IMR-90 (cell line): ENCODE results near the gene MARCHF6. TPM values are rescaled to one million over a fixed set of nuclear protein-coding genes. Genes with fewer than 3 reads are reported as not detected.

Experiments
- ATAC-seq: fragments of 200-7000 bp; cut with Tn5 transposase; 2 replicates; pipeline ENCODE4 v1.9.1; 2020; ENCODE audit warnings: low read depth, mild to moderate bottlenecking, moderate library complexity
- BruUV-seq: library from RNA; stranded (reverse); fragments of 400-500 nt; replicated peaks from 2 replicates; lab custom pipeline; 2021; lab: Mats Ljungman, UMichigan
- CTCF ChIA-PET: fragments of 300-600 bp; formaldehyde crosslinking; extraction: SDS; loops from one replicate; lab custom pipeline; 2021; ENCODE audit warnings: antibody characterized with exemption; lab: Yijun Ruan, JAX
- POLR2A ChIA-PET: fragments of 300-600 bp; sonication (Branson Sonifier 250); formaldehyde crosslinking; loops from one replicate; lab custom pipeline; 2022; ENCODE audit warnings: antibody characterized with exemption; ENCODE audit not compliant: unreplicated experiment; lab: Charles Lee
- DNase-seq: peaks from one replicate; pipeline ENCODE4 v3.0.0; 2013
- H2AFZ ChIP-seq: replicated peaks from 2 replicates; pipeline ENCODE3; 2013; ENCODE audit warnings: low read length, mild to moderate bottlenecking; ENCODE audit not compliant: poor library complexity
- H2AK5ac ChIP-seq: 2 replicates; pipeline ENCODE4 v1.6.1; 2013; ENCODE audit warnings: low read depth, low read length, inconsistent platforms
- H2AK9ac ChIP-seq: replicated peaks from 2 replicates; pipeline ENCODE3; 2013; ENCODE audit warnings: mild to moderate bottlenecking, low read depth, low read length, moderate library complexity; ENCODE audit not compliant: poor library complexity
- H2BK120ac ChIP-seq: 2 replicates; pipeline ENCODE4 v1.6.1; 2013; ENCODE audit warnings: low read depth, low read length, inconsistent platforms
- H2BK15ac ChIP-seq: 3 replicates; pipeline ENCODE4 v1.6.1; 2013; ENCODE audit warnings: low read depth, low read length, inconsistent platforms
- H2BK20ac ChIP-seq: 2 replicates; pipeline ENCODE4 v1.6.1; 2013; ENCODE audit warnings: low read depth, mild to moderate bottlenecking, inconsistent platforms, low read length, moderate library complexity
- H2BK5ac ChIP-seq: 2 replicates; pipeline ENCODE4 v1.6.1; 2013; ENCODE audit warnings: mild to moderate bottlenecking, low read depth, low read length, inconsistent platforms; ENCODE audit not compliant: poor library complexity, severe bottlenecking
- H3K14ac ChIP-seq: replicated peaks from 2 replicates; pipeline ENCODE4 v1.6.1; 2013; ENCODE audit warnings: low read depth, low read length, inconsistent platforms
- H3K18ac ChIP-seq: 2 replicates; pipeline ENCODE4 v1.6.1; 2013; ENCODE audit warnings: low read depth, low read length, control low read depth
- H3K23ac ChIP-seq: 2 replicates; pipeline ENCODE4 v1.6.1; 2013; ENCODE audit warnings: low read depth, low read length, inconsistent platforms
- H3K27ac ChIP-seq: 2 replicates; pipeline ENCODE4 v1.5.1; 2013; ENCODE audit warnings: mild to moderate bottlenecking, control low read depth, low read length; ENCODE audit not compliant: insufficient read depth
- H3K27me3 ChIP-seq: 2 replicates; pipeline ENCODE4 v1.6.1; 2013; ENCODE audit warnings: low read length; ENCODE audit not compliant: control insufficient read depth, insufficient read depth
- H3K36me3 ChIP-seq: 2 replicates; pipeline ENCODE4 v1.6.1; 2013; ENCODE audit warnings: low read length, mixed read lengths; ENCODE audit not compliant: control insufficient read depth, insufficient read depth
- H3K4ac ChIP-seq: 2 replicates; pipeline ENCODE4 v1.6.1; 2013; ENCODE audit warnings: low read depth, low read length, inconsistent platforms
- H3K4me1 ChIP-seq: 2 replicates; pipeline ENCODE4 v1.6.1; 2013; ENCODE audit warnings: low read length, mixed read lengths; ENCODE audit not compliant: control insufficient read depth, insufficient read depth
- H3K4me2 ChIP-seq: 2 replicates; pipeline ENCODE4 v1.6.1; 2013; ENCODE audit warnings: low read depth, mild to moderate bottlenecking, control low read depth, low read length, moderate library complexity
- H3K4me3 ChIP-seq: 2 replicates; pipeline ENCODE4 v1.5.1; 2013; ENCODE audit warnings: low read depth, mild to moderate bottlenecking, control low read depth, low read length, moderate library complexity; ENCODE audit not compliant: insufficient read depth
- H3K56ac ChIP-seq: 2 replicates; pipeline ENCODE4 v1.6.1; 2013; ENCODE audit warnings: low read length, inconsistent platforms; ENCODE audit not compliant: insufficient read depth; ENCODE audit errors: extremely low read depth
- H3K79me1 ChIP-seq, 2 experiments: 2 replicates each; pipeline ENCODE4 v1.6.1; 2013; ENCODE audit warnings: low read length in 2 of 2, inconsistent platforms in 1 of 2, low read depth in 1 of 2
- H3K9ac ChIP-seq: 2 replicates; pipeline ENCODE4 v1.6.1; 2013; ENCODE audit warnings: low read depth, low read length, control low read depth
- H3K9me1 ChIP-seq: 2 replicates; pipeline ENCODE4 v1.6.1; 2013; ENCODE audit warnings: low read length, inconsistent platforms; ENCODE audit not compliant: insufficient read depth
- H3K9me3 ChIP-seq: 2 replicates; pipeline ENCODE4 v1.6.1; 2013; ENCODE audit warnings: low read length; ENCODE audit not compliant: control insufficient read depth, insufficient read depth
- H4K20me1 ChIP-seq: 2 replicates; pipeline ENCODE4 v1.6.1; 2013; ENCODE audit warnings: low read length, inconsistent platforms; ENCODE audit not compliant: insufficient read depth
- H4K5ac ChIP-seq: 2 replicates; pipeline ENCODE4 v1.6.1; 2013; ENCODE audit warnings: mild to moderate bottlenecking, low read depth, low read length, control low read depth
- H4K8ac ChIP-seq, 2 experiments: 2 replicates each; pipeline ENCODE4 v1.6.1; 2013; ENCODE audit warnings: low read depth in 2 of 2, low read length in 2 of 2, control low read depth in 1 of 2, inconsistent platforms in 1 of 2
- H4K91ac ChIP-seq: 2 replicates; pipeline ENCODE4 v1.6.1; 2013; ENCODE audit warnings: low read depth, low read length, inconsistent platforms; ENCODE audit not compliant: insufficient read depth
- MAFK ChIP-seq: IDR thresholded peaks from 2 replicates; pipeline ENCODE4 v1.6.1; 2012; ENCODE audit warnings: low read depth, low read length, improper control_type of control experiment
- MAZ ChIP-seq: IDR thresholded peaks from 2 replicates; pipeline ENCODE4 v1.6.1; 2012; ENCODE audit warnings: low read depth, mild to moderate bottlenecking, low read length, improper control_type of control experiment, moderate library complexity, borderline replicate concordance
- NFE2L2 ChIP-seq: fragments of 150-350 bp; IDR thresholded peaks from 2 replicates; pipeline ENCODE4 v1.6.1; 2016; ENCODE audit warnings: low read depth, mild to moderate bottlenecking, low read length
- POLR2A ChIP-seq: IDR thresholded peaks from 2 replicates; pipeline ENCODE4 v1.6.1; 2012; ENCODE audit warnings: mild to moderate bottlenecking, low read depth, low read length
- RAD21 ChIP-seq: IDR thresholded peaks from 2 replicates; pipeline ENCODE4 v1.6.1; 2012; ENCODE audit warnings: low read length, improper control_type of control experiment
- WGBS, 2 experiments: methylation state at CpG; one replicate each; pipeline versions ENCODE4 v1.1.5 to v1.1.7; 2013; ENCODE audit warnings: missing lambda C conversion rate in 2 of 2; ENCODE audit not compliant: insufficient read length in 1 of 2; ENCODE audit errors: extremely low coverage in 2 of 2; 5-methylcytosine and 5-hydroxymethylcytosine counted together
- dilution Hi-C: fragments of 300-500 bp; cut with HindIII; formaldehyde crosslinking; loops from one replicate; pipeline ENCODE4 v1.14.3; 2018; ENCODE audit warnings: low sequenced_read_pairs; ENCODE audit not compliant: unreplicated experiment
- in situ Hi-C: fragments of 300-500 bp; cut with MboI; formaldehyde crosslinking; loops from 3 replicates; pipeline ENCODE4 v1.14.3; 2019; ENCODE audit warnings: low sequenced_read_pairs, inconsistent platforms, mixed read lengths
- intact Hi-C: fragments of 100-400 bp; cut with micrococcal nuclease; formaldehyde crosslinking; loops from 2 replicates; pipeline ENCODE4 v1.10.0; 2022
- polyA plus RNA-seq, 3 experiments: library from polyadenylated mRNA; depleted of rRNA; stranded (reverse); fragments of >200 nt; gene quantifications; 2 replicates each; pipeline ENCODE4 v1.2.3, GENCODE V29; 2012; ENCODE audit warnings: low replicate concordance in 1 of 3
- total RNA-seq: library from RNA; depleted of rRNA; stranded (reverse); fragments of >200 nt; gene quantifications from 2 replicates; pipeline ENCODE4 v1.2.3, GENCODE V29; 2012

The MARCHF6 gene
- total and polyA plus RNA-seq, 2 of the 4 experiments (the other 2 are of a cell fraction) = 55.2 to 62.6 TPM

- Histone ChIP-seq H3K4me1 (peaks cover 8% of the 10 kb centered on the region), H2BK15ac (no peak overlapping the region), H2AK9ac (no peak overlapping the region), H3K27me3 (no peaks in the 10 kb centered on the region), H2BK5ac (no peak overlapping the region), H3K4me3 (no peak overlapping the region), H3K9ac (no peak overlapping the region), H3K79me1 (peaks cover 11 to 49% of the 10 kb centered on the region in 2 experiments), H3K27ac (no peak overlapping the region), H3K14ac (no peak overlapping the region), H3K9me3 (no peaks in the 10 kb centered on the region), H4K5ac (no peak overlapping the region), H2AK5ac (no peak overlapping the region), H2AFZ (no peak overlapping the region), H3K23ac (no peak overlapping the region), H4K20me1 (peaks cover 17% of the 10 kb centered on the region), H2BK20ac (no peak overlapping the region), H4K8ac (no peak overlapping the region), H3K36me3 (peaks cover 15% of the 10 kb centered on the region), H3K4me2 (no peak overlapping the region), H3K9me1 (peaks cover 3% of the 10 kb centered on the region; the same call in 1 of the 2 replicates), H3K4ac (no peak overlapping the region), H3K56ac (no peak overlapping the region), H2BK120ac (no peak overlapping the region), H3K18ac (no peak overlapping the region), H4K91ac (no peak overlapping the region)
- intact Hi-C loops (no loop called here), dilution Hi-C loops (no loop called here), in situ Hi-C loops (no loop called here)
- ATAC-seq = no peak
- DNase-seq = peak; percentile 13
- ChIA-PET POLR2A (no interaction called here), CTCF (no interaction called here)
- BruUV-seq = no TSS peak
- no CpG with 5 or more reads among the region's 3 CpGs for WGBS, 2 experiments
- TF ChIP-seq NFE2L2 (no peak), MAZ (no peak), POLR2A (no peak), MAFK (no peak), RAD21 (no peak)
Observed at GRCh38 chr5:10384483-10384882, 31.0 kb downstream of the MARCHF6 start.
